ENCODE measurements around the gene FOXRED2. TPM values are rescaled to one million over a fixed set of nuclear protein-coding genes. Genes with fewer than 3 reads are reported as not detected.

FOXRED2 gene
- total RNA-seq, 1 experiment from 2014 or later, result 19.9 TPM

- peak within 1 kb of the TSS; percentile 96 for H3K4me2 ChIP-seq (ENCODE audit: low read length)
- H3K4me3 ChIP-seq (replicated peaks in 1 of 2; ENCODE audit: low read depth in 1 of 2, low read length in 2 of 2), result peak within 1 kb of the TSS; percentile 84 to 99
- peak; percentile 93 for ATAC-seq
- CTCF ChIA-PET, result interaction anchor here (0.6 to 1.4 kb wide), 5 partner anchors 10 to 244 kb away, joined by 3 to 6 read pairs (median 4); no protein-coding TSS in a partner anchor
- intact Hi-C loops (cut with micrococcal nuclease), result loop anchor here (1.0 kb wide), 1 partner anchor 242 kb away; the partner anchor contains the start of gene APOL2
- H4K20me1 ChIP-seq (ENCODE audit: insufficient read depth), result no peaks in the 10 kb centered on the region
- peaks cover 8 to 15% of the 10 kb centered on the region in 2 experiments; a peak in 3 of 4 replicates for H3K36me3 ChIP-seq (ENCODE audit: control insufficient read depth in 1 of 2, insufficient read depth in 2 of 2, low read length in 2 of 2)
- no TSS peak for BruUV-seq (replicated peaks)
- H2AFZ ChIP-seq (ENCODE audit: low read depth, low read length, poor library complexity, severe bottlenecking), result no peak within 1 kb of the TSS
- no peak for TF ChIP-seq ZBTB33 (IDR thresholded peaks at IDR 0.05; ENCODE audit: extremely low read depth, insufficient replicate concordance, low read length)
- peak; percentile 11; the same call in 1 of the 2 replicates for TF ChIP-seq SRF (IDR thresholded peaks at IDR 0.05; ENCODE audit: low read depth)
- peak; percentile 81 for TF ChIP-seq SIN3A (IDR thresholded peaks at IDR 0.05; ENCODE audit: low read depth)
- TF ChIP-seq TCF7L2 (IDR thresholded peaks at IDR 0.05; ENCODE audit: borderline replicate concordance, extremely low read depth, insufficient read depth, insufficient read length), result no peak
- peak; percentile 70; the same call in 1 of the 2 replicates for TF ChIP-seq ELF1 (IDR thresholded peaks at IDR 0.05; ENCODE audit: borderline replicate concordance, low read depth)
- no peak for TF ChIP-seq CBX3 (IDR thresholded peaks at IDR 0.05; ENCODE audit: low read depth)
- TF ChIP-seq MAX (IDR thresholded peaks at IDR 0.05), result peak; percentile 39; the same call in 1 of the 2 replicates
- TF ChIP-seq POLR2AphosphoS5 (IDR thresholded peaks at IDR 0.05; ENCODE audit: low read depth, low read length), result peak; percentile 89
- TF ChIP-seq POLR2A (IDR thresholded peaks at IDR 0.05; ENCODE audit: borderline replicate concordance, extremely low read depth, insufficient read depth, insufficient read length), result peak; percentile 58
- no peak for TF ChIP-seq ZFX (IDR thresholded peaks at IDR 0.05)
- TF ChIP-seq ZNF274 (IDR thresholded peaks at IDR 0.05; ENCODE audit: low read depth, low read length), result no peak
- no peak for TF ChIP-seq RAD21 (IDR thresholded peaks at IDR 0.05; ENCODE audit: low read depth)
- TF ChIP-seq, protein P1, sequence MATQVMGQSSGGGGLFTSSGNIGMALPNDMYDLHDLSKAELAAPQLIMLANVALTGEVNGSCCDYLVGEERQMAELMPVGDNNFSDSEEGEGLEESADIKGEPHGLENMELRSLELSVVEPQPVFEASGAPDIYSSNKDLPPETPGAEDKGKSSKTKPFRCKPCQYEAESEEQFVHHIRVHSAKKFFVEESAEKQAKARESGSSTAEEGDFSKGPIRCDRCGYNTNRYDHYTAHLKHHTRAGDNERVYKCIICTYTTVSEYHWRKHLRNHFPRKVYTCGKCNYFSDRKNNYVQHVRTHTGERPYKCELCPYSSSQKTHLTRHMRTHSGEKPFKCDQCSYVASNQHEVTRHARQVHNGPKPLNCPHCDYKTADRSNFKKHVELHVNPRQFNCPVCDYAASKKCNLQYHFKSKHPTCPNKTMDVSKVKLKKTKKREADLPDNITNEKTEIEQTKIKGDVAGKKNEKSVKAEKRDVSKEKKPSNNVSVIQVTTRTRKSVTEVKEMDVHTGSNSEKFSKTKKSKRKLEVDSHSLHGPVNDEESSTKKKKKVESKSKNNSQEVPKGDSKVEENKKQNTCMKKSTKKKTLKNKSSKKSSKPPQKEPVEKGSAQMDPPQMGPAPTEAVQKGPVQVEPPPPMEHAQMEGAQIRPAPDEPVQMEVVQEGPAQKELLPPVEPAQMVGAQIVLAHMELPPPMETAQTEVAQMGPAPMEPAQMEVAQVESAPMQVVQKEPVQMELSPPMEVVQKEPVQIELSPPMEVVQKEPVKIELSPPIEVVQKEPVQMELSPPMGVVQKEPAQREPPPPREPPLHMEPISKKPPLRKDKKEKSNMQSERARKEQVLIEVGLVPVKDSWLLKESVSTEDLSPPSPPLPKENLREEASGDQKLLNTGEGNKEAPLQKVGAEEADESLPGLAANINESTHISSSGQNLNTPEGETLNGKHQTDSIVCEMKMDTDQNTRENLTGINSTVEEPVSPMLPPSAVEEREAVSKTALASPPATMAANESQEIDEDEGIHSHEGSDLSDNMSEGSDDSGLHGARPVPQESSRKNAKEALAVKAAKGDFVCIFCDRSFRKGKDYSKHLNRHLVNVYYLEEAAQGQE (IDR thresholded peaks at IDR 0.05; ENCODE audit: low read depth), result no peak
- peak; percentile 54; the same call in 1 of the 2 replicates for TF ChIP-seq EGR1 (IDR thresholded peaks at IDR 0.05; ENCODE audit: low read depth)
- no peak for TF ChIP-seq JUND (IDR thresholded peaks at IDR 0.05)
- peak; percentile 55 for TF ChIP-seq SP1 (IDR thresholded peaks at IDR 0.05; ENCODE audit: low read depth)
- DNase-seq (ENCODE audit: low read depth, low spot score), result peak; percentile 89
- H3K27ac ChIP-seq (ENCODE audit: low read depth, low read length), result peak within 1 kb of the TSS; percentile 99
- H3K9me2 ChIP-seq (ENCODE audit: insufficient read depth), result no peaks in the 10 kb centered on the region
- peak within 1 kb of the TSS; percentile 93 for H3K9ac ChIP-seq (ENCODE audit: low read length)
- H3K4me1 ChIP-seq (ENCODE audit: control insufficient read depth in 1 of 2, insufficient read depth in 2 of 2, low read length in 2 of 2), result peaks cover 6 to 13% of the 10 kb centered on the region in 2 experiments
- peaks cover 21% of the 10 kb centered on the region for H3K79me2 ChIP-seq (ENCODE audit: insufficient read depth, low read length)
- POLR2A ChIA-PET, result interaction anchor here (0.6 to 2.0 kb wide), 17 partner anchors 11 to 851 kb away, joined by 3 to 9 read pairs (median 3); partner anchors contain the start of genes FOXRED2, IFT27 and MYH9
- RAD21 ChIA-PET (ENCODE audit: low non-redundant PET in 1 of 2, low total read pairs in 2 of 2, uncharacterized antibody in 2 of 2, unreplicated experiment in 2 of 2), result interaction anchor here in 1 of 2 experiments (0.7 kb wide), 1 partner anchor 488 kb away, joined by 10 read pairs; no protein-coding TSS in a partner anchor
- H3K9me3 ChIP-seq (ENCODE audit: control insufficient read depth in 1 of 2, insufficient read depth in 1 of 2, low read depth in 1 of 2, low read length in 2 of 2), result no peaks in the 10 kb centered on the region; a peak in 1 of 4 replicates
- no peaks in the 10 kb centered on the region for H3K27me3 ChIP-seq (ENCODE audit: insufficient read depth, low read length)
Observed at GRCh38 chr22:36481393-36482168, 25.3 kb downstream of the FOXRED2 start, which contains the start of gene TXN2. Gene TXN2, minus strand, starts transcription at chr22:36481640. Its CDS starts 803 bp downstream, at chr22:36480837.
